Measurements from ENCODE around the gene DNASE1L2. TPM values are rescaled to one million over a fixed set of nuclear protein-coding genes. Genes with fewer than 3 reads are reported as not detected.

Gene DNASE1L2
- total RNA-seq, 1 donor from 2014 or later: 17.3 TPM

Small RNA genes within 50 kb of the gene (small RNA-seq; reads per million reads assigned to genes)
- not detected for gene MIR3677 (ENCODE audit: low replicate concordance)
- gene MIR4717 (ENCODE audit: low replicate concordance): not detected

Other genes starting within 250 kb of the DNASE1L2 start
- 0.69 TPM for gene SYNGR3, start 246.5 kb upstream of the DNASE1L2 start, total RNA-seq
- 12.8 TPM for gene ZNF598, start 226.6 kb upstream of the DNASE1L2 start, total RNA-seq
- 2.2 TPM for gene NPW, start 216.7 kb upstream of the DNASE1L2 start, total RNA-seq
- gene NHERF2, start 209.5 kb upstream of the DNASE1L2 start, total RNA-seq: 20.1 TPM
- gene NTHL1, start 188.6 kb upstream of the DNASE1L2 start, total RNA-seq: 14.8 TPM
- gene TSC2, start 188.5 kb upstream of the DNASE1L2 start, total RNA-seq: 58.9 TPM
- 76.2 TPM for gene PKD1, start 100.5 kb upstream of the DNASE1L2 start, total RNA-seq
- 1.6 TPM for gene RAB26, start 87.8 kb upstream of the DNASE1L2 start, total RNA-seq
- gene TRAF7, start 80.7 kb upstream of the DNASE1L2 start, total RNA-seq: 17.3 TPM
- gene CASKIN1, start 39.8 kb upstream of the DNASE1L2 start, total RNA-seq: 0.79 TPM
- 9.4 TPM for gene MLST8, start 31.0 kb upstream of the DNASE1L2 start, total RNA-seq
- gene BRICD5, start 25.6 kb upstream of the DNASE1L2 start, total RNA-seq: 2.7 TPM
- 4.1 TPM for gene PGP, start 21.6 kb upstream of the DNASE1L2 start, total RNA-seq
- 23.2 TPM for gene E4F1, start 12.9 kb upstream of the DNASE1L2 start, total RNA-seq
- gene ECI1, start 15.1 kb downstream of the DNASE1L2 start, total RNA-seq: 24.3 TPM
- gene RNPS1, start 31.7 kb downstream of the DNASE1L2 start, total RNA-seq: 57.3 TPM
- 3.5 TPM for gene ABCA3, start 104.3 kb downstream of the DNASE1L2 start, total RNA-seq
- gene CCNF, start 193.0 kb downstream of the DNASE1L2 start, total RNA-seq: 7.8 TPM
- gene TEDC2, start 223.7 kb downstream of the DNASE1L2 start, total RNA-seq: 3.4 TPM
- 3.4 TPM for gene NTN3, start 234.9 kb downstream of the DNASE1L2 start, total RNA-seq
- 8.8 TPM for gene TBC1D24, start 238.7 kb downstream of the DNASE1L2 start, total RNA-seq